HG03521 (cell line): ENCODE data around the gene PBRM1.

Experiments used
- ATAC-seq: cut with Tn5 transposase; IDR thresholded peaks from one replicate; pipeline ENCODE4 v1.9.1; 2021; ENCODE audit warnings: mild to moderate bottlenecking, moderate library complexity; ENCODE audit not compliant: unreplicated experiment

The PBRM1 gene

DNA sequence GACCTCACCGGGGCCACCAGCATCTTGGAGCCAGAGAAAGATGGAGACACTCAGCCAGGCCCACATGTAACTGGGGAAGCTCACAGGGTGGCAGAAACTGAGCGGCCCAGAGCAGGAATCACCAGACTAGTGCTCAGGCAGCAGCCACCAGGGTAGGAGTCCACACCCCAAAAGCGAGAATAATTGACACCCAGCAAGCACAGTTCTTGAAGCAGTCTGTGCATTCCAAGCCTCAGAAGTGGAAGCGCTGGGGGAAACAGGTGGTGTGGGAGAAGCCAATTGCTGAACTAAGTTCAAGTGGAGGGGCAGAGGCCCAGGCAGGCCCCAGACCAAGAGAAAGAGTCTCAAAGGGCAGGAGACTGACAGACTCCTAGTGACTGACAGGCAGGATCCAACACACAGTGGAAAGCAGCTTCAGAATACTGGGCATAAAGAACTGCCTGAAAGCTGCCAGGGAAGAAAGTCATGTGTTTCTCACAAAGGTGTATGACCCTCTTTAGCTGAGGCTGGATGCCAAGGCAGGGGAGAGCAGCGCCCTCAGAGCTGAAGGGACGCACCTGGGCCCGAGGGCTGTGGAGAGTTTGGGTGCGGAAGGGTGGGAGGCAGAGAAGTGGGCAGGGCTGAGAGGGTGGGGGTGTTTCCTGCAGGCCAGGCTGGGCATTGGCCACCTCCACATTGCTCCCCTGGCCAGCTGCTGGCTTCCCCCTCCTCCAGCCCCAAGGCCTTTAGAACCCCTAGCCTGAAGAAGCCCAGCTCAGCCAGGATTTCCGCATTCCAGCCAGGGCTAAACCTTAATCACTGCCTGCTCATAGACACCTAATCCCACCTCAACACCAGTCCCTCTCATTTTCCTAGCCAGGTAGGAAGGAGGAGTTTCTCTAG, 159.8 kb downstream of the PBRM1 start:
- ATAC-seq, result no peak

DNA sequence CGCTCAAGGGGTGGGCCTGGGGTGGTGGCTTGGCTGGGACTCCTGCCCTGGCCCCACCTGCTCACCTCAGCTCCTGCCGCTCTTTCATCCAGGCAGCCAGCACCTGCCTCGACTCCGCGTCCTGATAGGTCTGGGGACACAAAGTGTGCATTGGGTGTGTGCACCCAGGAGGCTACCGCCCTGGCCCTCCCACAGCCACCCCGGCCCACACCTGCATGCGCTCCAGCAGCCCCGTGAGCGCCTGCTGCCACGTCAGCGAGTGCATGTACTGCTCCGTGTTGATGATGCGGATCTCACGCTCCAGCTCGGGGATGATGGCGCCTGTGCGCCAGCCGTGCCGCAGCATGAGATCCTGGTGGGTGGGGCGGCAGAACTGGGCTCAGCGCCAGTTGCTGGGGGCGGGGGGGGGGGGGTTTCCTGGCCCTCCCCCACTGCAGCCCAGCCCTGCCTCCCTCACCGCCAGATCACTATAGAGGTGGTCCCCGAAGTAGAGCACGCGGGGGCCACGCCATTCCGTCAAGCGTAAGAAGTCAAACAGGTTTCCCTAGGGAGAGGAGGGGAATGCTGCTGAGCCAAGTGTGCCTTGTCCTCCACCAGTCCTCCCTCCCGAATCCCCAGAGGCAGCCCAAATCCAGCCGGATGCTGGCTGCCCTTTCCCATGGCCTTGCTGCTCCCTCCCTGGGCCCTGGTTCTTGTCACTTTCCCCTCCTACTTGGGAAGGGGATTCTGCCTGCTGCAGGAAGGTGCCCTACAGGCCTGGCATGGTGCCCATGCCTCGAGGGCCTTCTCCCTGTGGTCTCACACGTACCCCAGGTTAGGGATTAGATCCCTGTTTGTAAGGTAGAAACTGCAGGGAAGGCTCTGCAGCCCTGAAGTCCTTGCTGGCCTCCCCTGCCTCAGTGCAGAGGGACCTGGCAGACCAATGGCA, 160.7 kb downstream of the PBRM1 start:
- ATAC-seq, result no peak

DNA sequence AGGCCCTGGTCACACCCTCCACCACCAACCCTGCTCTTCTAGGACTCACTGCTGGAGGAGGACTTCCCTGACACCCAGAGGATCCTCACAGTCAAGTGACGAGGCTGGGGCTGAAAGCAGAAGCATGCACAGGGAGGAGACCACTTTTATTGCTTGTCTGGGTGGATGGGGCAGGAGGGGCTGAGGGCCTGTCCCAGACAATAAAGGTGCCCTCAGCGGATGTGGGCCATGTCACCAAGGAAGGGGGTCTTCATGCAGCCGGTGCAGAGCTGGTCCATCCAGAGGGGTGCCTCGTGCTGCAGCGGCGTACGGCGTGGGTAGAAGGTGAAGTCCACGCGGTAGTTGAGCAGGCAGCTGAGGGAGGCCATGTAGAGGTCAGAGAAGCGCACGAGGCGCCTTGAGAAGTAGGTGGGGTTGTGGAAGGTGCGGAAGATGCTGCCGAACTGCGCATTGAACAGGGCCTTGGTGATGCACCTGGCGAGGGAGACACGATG, 161.4 kb downstream of the PBRM1 start:
- no peak for ATAC-seq

DNA sequence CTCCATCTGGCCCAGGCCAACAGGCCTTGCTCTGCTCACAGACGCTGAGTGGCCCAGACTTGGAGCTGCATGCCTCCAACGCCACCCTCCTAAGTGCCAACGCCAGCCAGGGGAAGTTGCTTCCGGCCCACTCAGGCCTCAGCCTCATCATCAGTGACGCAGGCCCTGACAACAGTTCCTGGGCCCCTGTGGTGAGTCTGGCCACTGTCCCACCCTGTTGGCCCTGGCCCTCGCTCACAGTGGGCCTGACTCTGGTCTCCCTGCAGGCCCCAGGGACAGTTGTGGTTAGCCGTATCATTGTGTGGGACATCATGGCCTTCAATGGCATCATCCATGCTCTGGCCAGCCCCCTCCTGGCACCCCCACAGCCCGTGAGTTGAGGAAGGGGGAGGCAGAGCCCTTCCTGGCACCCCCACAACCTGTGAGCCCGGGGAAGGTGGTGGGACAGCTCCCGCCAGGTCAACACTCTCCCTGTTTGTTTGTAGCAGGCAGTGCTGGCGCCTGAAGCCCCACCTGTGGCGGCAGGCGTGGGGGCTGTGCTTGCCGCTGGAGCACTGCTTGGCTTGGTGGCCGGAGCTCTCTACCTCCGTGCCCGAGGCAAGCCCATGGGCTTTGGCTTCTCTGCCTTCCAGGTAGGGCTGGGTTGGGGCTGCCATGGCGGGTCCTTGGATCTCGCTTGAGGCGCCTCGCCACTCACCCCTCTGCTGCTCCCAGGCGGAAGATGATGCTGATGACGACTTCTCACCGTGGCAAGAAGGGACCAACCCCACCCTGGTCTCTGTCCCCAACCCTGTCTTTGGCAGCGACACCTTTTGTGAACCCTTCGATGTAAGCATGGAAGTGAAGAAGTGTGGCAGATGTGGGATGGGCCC, 162.1 kb downstream of the PBRM1 start:
- no peak for ATAC-seq

DNA sequence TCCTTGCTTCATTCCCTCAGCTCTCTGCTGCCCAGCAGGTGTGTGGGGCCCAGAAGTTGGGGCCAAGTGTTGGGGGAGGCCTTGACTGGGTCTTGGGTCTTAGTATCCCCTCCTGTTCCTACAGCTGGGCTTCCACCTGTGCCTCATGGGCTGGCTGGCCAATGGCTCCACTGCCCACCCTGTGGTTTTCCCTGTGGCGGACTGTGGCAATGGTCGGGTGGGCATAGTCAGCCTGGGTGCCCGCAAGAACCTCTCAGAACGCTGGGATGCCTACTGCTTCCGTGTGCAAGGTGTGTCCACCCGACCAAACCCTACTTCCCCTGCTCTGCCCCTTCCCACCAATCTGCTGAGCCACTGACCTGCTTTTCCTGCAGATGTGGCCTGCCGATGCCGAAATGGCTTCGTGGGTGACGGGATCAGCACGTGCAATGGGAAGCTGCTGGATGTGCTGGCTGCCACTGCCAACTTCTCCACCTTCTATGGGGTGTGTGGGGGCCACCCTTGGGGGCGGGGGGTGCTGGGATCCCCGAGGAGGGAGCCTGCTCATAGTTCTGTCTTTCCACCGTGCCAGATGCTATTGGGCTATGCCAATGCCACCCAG, 163.0 kb downstream of the PBRM1 start:
- no peak for ATAC-seq

DNA sequence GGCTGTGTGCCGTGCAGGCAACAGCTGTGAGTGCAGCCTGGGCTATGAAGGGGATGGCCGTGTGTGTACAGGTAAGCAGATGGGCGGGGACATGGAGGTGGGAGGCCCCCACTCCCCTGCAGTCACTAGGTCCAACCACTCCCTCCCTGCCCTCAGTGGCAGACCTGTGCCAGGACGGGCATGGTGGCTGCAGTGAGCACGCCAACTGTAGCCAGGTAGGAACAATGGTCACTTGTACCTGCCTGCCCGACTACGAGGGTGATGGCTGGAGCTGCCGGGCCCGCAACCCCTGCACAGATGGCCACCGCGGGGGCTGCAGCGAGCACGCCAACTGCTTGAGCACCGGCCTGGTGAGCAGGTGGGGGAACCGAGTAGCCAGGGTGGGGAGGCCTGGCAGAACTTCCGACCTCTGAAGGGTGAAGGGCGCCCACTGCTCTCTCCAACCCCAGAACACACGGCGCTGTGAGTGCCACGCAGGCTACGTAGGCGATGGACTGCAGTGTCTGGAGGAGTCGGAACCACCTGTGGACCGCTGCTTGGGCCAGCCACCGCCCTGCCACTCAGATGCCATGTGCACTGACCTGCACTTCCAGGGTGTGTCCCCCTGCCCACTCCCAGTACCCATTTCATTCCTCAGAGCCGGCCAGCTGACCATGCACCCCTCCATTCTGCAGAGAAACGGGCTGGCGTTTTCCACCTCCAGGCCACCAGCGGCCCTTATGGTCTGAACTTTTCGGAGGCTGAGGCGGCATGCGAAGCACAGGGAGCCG, 163.6 kb downstream of the PBRM1 start:
- no peak for ATAC-seq

DNA sequence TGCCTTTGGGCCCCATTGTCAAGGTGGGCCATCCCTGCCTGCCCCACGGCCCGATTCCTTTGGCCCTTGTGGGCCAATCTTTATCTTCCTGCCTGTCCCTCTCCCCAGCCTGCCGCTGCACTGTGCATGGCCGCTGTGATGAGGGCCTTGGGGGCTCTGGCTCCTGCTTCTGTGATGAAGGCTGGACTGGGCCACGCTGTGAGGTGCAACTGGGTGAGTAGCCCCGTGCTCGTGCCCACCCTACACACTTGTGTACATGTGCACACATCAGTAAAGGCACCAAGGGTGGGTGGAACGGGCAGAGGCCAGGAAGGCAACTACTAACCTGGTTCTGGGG, 164.3 kb downstream of the PBRM1 start:
- no peak for ATAC-seq

DNA sequence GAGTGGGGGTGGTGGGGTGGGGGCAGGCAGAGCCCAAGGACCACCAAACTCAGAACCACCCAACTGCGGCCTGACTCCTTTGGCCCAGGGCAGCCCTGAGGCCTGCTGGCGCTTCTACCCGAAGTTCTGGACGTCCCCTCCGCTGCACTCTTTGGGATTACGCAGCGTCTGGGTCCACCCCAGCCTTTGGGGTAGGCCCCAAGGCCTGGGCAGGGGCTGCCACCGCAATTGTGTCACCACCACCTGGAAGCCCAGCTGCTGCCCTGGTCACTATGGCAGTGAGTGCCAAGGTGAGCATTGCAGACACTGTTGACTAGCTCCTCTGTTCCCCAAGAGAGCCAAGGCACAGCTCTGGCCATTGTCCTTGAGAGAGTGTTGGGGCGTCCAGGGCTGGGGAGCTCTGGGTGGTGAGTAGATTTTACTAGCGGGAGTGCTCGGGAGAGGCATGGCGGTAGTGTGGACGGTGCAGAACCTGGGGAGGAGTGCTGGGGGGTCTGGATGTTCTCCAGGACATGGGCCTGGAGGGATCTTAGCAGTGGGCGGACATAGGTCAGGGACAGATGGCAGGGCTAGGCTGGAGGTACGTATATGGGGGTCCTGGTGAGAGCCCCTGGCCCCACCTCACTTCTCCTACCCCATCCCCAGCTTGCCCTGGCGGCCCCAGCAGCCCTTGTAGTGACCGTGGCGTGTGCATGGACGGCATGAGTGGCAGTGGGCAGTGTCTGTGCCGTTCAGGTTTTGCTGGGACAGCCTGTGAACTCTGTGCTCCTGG, 164.8 kb downstream of the PBRM1 start:
- no peak for ATAC-seq

DNA sequence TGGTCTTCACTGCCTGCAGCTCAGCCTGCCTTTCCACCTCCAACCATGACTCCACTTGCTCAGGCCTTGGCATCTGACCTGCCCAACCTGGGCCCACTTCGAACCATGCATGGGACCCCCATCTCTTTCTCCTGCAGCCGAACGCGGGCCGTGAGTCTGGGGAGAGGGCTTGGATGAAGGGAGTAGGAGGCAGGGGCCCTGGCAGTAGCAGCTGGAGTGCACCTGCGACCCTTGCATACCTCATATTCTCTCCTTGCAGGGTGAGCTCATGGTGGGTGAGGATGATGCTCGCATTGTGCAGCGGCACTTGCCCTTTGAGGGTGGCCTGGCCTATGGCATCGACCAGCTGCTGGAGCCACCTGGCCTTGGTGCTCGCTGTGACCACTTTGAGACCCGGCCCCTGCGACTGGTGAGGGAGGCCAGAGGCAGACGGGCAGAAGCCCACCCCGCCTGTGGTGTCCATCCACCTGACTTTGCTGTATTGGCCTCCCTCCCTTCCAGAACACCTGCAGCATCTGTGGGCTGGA, 165.5 kb downstream of the PBRM1 start:
- ATAC-seq, result no peak

DNA sequence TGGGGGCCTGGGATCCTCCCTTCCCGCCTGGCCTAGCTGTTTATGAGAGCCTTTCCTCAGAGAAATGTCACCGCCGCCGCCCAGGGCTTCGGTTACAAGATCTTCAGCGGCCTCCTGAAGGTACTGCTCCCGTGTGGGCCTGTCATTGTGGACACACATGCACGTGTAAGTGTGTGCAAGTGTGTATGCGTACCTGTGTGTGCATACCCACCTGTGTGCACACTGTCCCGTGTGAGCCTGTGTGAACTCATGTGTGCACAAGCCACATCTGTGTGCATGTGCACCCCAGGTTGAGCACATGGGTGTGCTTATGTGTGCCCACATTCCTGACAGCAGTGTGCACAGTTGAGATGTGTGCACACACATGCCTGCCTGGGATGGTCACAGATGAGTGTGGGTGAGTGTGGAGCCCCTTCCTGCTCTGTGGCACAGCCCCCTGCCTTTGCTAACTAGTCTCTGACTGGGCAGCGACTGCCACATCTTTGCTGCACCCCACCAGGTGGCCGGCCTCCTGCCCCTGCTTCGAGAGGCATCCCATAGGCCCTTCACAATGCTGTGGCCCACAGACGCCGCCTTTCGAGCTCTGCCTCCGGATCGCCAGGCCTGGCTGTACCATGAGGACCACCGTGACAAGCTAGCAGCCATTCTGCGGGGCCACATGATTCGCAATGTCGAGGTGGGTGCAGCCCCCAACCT, 166.1 kb downstream of the PBRM1 start:
- no peak for ATAC-seq

DNA sequence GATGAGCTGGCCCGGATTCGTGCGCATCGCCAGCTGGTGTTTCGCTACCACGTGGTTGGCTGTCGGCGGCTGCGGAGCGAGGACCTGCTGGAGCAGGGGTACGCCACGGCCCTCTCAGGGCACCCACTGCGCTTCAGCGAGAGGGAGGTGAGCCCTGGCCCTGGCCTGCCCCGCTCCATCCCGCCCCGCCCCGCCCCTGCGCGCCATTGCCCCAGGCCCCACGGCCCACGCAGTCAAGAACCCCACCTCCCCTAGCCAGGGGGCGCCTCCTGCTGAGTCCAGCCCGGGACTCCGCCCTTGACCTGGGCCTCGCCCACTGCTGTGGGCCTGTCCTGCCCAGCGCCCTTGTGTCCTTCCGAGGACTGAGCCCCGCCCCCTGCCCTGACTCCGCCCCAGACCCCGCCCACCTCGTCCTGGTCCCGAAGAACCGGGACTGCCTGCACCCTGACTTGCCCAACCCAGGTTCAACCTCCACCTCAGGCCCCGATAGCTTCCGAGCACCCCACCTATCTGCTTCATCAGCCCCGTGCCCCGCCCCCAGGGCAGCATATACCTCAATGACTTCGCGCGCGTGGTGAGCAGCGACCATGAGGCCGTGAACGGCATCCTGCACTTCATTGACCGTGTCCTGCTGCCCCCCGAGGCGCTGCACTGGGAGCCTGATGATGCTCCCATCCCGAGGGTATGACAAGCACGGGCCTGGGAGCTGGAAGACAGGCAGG, 166.8 kb downstream of the PBRM1 start:
- ATAC-seq, result no peak

DNA sequence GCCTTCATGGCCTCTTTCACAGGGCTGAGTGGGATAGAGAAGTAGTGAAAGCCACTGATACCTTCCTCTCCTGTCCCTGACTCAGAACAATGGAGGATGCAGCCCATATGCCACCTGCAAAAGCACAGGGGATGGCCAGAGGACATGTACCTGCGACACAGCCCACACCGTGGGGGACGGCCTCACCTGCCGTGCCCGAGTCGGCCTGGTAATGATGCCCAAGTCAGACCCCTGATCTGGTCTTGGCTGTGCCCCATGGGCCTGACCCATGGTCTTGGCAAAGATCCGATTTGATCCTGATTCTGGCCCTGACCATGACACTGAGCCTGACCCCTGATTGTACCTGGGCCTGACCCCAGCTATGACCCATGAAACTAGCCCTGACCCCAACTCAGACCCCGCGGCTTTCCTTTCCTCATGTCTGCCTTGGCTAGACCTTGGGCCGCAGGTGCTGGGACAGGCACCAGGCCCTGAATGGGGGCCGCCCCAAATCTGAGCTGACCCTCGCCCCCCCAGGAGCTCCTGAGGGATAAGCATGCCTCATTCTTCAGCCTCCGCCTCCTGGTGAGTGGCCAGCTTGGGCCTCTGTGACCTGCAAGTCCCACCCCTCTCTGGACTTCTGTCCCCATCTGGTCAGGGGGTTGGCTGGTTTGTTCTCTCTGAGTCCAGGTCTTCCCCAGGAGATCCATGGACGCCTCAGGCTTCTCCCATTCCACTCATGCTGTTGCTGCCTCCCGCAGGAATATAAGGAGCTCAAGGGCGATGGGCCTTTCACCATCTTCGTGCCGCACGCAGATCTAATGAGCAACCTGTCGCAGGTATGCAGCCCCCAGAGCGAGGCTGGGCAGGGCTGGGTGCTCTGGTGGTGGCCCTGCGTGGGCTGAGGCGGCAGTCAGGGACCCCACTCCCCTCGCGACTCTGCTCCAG, 167.7 kb downstream of the PBRM1 start:
- ATAC-seq, result no peak

DNA sequence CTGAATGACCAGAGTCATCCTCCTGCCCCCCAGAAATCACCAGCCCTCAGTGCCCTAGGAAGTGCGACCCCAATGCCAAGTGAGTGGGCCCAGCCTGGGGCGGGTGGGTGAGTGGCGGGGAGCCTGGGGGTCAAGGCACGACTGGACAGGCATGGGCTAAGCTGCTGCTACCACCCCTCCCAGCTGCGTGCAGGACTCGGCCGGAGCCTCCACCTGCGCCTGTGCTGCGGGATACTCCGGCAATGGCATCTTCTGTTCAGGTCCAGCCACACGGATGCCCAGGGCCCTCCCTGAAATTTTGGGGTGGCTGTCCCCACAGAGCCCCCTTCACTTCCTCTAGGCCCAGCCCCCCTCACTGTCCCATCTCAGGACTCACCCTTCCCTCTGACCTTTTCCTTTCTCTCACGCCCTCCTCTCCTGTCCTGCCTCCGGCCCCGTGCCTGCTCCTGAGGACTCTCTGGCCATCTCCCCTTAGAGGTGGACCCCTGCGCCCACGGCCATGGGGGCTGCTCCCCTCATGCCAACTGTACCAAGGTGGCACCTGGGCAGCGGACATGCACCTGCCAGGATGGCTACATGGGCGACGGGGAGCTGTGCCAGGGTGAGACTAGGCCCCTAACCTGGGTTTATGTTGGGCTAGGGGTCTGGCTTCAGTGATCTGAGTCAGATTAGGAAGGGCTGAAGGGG, 169.1 kb downstream of the PBRM1 start:
- no peak for ATAC-seq

DNA sequence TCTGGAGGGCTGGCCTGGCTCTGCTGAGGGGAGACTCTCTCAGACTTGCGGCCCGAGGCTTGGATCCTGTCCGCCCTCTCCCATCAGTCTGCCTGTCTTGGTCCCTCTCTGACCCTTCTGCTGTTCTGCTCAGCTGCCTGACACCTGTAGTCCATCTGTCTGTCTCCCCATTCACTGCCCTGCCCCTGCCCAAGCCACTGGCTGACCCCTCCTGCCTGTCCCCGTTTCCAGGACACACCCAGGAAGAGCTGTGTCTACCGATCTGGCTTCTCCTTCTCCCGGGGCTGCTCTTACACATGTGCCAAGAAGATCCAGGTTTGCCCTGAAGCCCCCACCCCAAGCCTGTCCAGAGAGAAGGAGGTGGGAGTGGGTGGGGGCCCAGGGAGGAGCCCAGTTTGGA, 170.5 kb downstream of the PBRM1 start:
- no peak for ATAC-seq

DNA sequence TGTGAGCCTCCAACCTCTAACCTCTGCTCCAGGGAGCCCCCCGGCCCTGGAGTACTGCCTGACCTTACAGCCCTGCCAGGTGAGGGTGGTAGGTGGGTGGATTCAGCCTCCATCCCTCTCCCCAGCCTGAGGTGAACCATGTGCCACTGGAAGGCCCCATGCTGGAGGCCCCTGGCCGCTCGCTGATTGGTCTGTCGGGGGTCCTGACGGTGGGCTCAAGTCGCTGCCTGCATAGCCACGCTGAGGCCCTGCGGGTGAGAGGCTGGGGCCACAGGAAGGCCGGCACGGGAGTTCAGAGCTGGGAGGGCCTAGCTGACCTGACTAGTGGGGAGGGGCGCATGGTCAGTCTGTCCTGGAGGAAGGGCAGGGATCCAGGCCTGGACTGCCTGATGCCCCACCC, 171.1 kb downstream of the PBRM1 start:
- no peak for ATAC-seq

DNA sequence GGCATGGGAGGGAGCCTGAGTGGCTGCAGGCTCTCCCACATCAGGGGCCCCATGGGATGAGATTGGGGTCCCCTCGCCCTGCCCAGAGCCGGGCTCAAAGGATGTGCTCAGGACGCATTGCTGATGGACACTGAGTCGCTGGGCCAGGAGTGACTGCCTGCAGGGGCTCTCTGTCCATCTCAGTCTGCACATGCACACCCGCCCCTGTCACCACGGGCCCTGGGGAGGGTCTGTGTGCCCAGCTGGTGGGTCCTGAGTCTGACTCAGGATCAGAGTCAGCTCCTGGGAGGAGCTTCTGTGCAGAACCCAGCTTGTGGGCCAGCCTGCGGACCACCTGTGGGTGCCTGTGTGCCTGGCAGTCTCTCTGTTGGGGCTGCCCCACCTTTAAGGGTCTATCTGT, 172.4 kb downstream of the PBRM1 start:
- no peak for ATAC-seq
